PC-3 (cell line): Measurements from ENCODE around the gene FAXDC2. TPM values are rescaled to one million over a fixed set of nuclear protein-coding genes. Genes with fewer than 3 reads are reported as not detected.
"Not testable (repeated sequence)": the region's sequence is repeated elsewhere in the genome, so short reads cannot be mapped to it uniquely, and the experiment has no call there.

Experiments
- ATAC-seq: fragments of 200-7000 bp; cut with Tn5 transposase; 2 replicates; pipeline ENCODE4 v1.9.1; 2020; ENCODE audit warnings: mild to moderate bottlenecking, moderate library complexity
- BruUV-seq: library from RNA; stranded (reverse); fragments of 400-500 nt; replicated peaks from 2 replicates; lab custom pipeline; 2021; lab: Mats Ljungman, UMichigan
- CTCF ChIA-PET: fragments of 300-600 bp; sonication (Branson Sonifier 250); formaldehyde crosslinking; loops from one replicate; lab custom pipeline; 2022; ENCODE audit warnings: antibody characterized with exemption; lab: Charles Lee
- POLR2A ChIA-PET: fragments of 300-600 bp; sonication (Branson Sonifier 250); formaldehyde crosslinking; loops from one replicate; lab custom pipeline; 2022; ENCODE audit warnings: antibody characterized with exemption; ENCODE audit not compliant: unreplicated experiment; lab: Charles Lee
- DNase-seq: peaks from one replicate; pipeline ENCODE4 v3.0.0-alpha.2; 2015
- H2AFZ ChIP-seq: fragments of 300-600 bp; sonication (generic); 2 replicates; pipeline ENCODE4 v1.6.0; 2016; ENCODE audit warnings: antibody characterized with exemption, low read length
- H3F3A ChIP-seq: fragments of 300-600 bp; sonication (generic); one replicate; pipeline ENCODE4 v1.6.0; 2017; ENCODE audit warnings: antibody characterized with exemption, low read length, control low read depth, mild to moderate bottlenecking; ENCODE audit not compliant: unreplicated experiment
- H3K27ac ChIP-seq: fragments of 300-600 bp; sonication (generic); 2 replicates; pipeline ENCODE4 v1.5.1; 2016; ENCODE audit warnings: mild to moderate bottlenecking, low read length
- H3K27me3 ChIP-seq: fragments of 300-600 bp; sonication (generic); 2 replicates; pipeline ENCODE4 v1.6.1; 2016; ENCODE audit warnings: low read length, mixed read lengths
- H3K36me3 ChIP-seq: fragments of 300-600 bp; sonication (generic); 2 replicates; pipeline ENCODE4 v1.6.1; 2016; ENCODE audit warnings: low read depth, mixed run types, low read length, mixed read lengths
- H3K4me1 ChIP-seq: fragments of 300-600 bp; sonication (generic); 2 replicates; pipeline ENCODE4 v1.5.1; 2016; ENCODE audit warnings: low read length; ENCODE audit not compliant: insufficient read depth
- H3K4me2 ChIP-seq: fragments of 300-600 bp; sonication (generic); 2 replicates; pipeline ENCODE4 v1.6.0; 2016; ENCODE audit warnings: low read length
- H3K4me3 ChIP-seq: fragments of 300-600 bp; sonication (generic); 2 replicates; pipeline ENCODE4 v1.5.1; 2016; ENCODE audit warnings: mild to moderate bottlenecking, low read length, mixed read lengths
- H3K79me2 ChIP-seq: fragments of 300-600 bp; sonication (generic); 2 replicates; pipeline ENCODE4 v1.6.1; 2017; ENCODE audit warnings: low read length, mixed read lengths
- H3K9ac ChIP-seq: fragments of 300-600 bp; sonication (generic); 2 replicates; pipeline ENCODE4 v1.6.0; 2016; ENCODE audit warnings: mild to moderate bottlenecking, low read length
- H3K9me2 ChIP-seq: fragments of 300-600 bp; sonication (generic); replicated peaks from 2 replicates; pipeline ENCODE4 v1.6.1; 2016; ENCODE audit warnings: mixed run types, low read length, mixed read lengths
- H3K9me3 ChIP-seq: fragments of 300-600 bp; sonication (generic); 2 replicates; pipeline ENCODE4 v1.6.1; 2016; ENCODE audit warnings: low read length, mixed read lengths
- H4K20me1 ChIP-seq: fragments of 300-600 bp; sonication (generic); 2 replicates; pipeline ENCODE4 v1.6.1; 2016; ENCODE audit warnings: low read length, mixed read lengths
- EZH2 ChIP-seq: fragments of 300-600 bp; sonication (generic); IDR thresholded peaks from one replicate; pipeline ENCODE4 v1.6.1; 2017; ENCODE audit warnings: antibody characterized with exemption, mild to moderate bottlenecking, low read length; ENCODE audit not compliant: unreplicated experiment
- EZH2phosphoT487 ChIP-seq: fragments of 300-600 bp; sonication (generic); IDR thresholded peaks from 2 replicates; pipeline ENCODE4 v1.6.1; 2018; ENCODE audit warnings: mild to moderate bottlenecking, antibody characterized with exemption, low read length, borderline replicate concordance
- intact Hi-C: fragments of 100-400 bp; cut with micrococcal nuclease; formaldehyde crosslinking; loops from 2 replicates; pipeline ENCODE4 v1.9.0; 2023
- total RNA-seq: library from RNA; depleted of rRNA; stranded (reverse); fragments of >200 nt; gene quantifications from 2 replicates; pipeline ENCODE4 v1.2.3, GENCODE V29; 2014
- TF ChIP-seq, protein P1 (sequence below): fragments of 300-600 bp; sonication (generic); conservative IDR thresholded peaks from 2 replicates; pipeline ENCODE4 v1.5.1; 2017; ENCODE audit warnings: antibody characterized with exemption, low read depth, mild to moderate bottlenecking, low read length

FAXDC2 gene
- total RNA-seq, 1 experiment from 2014 or later, result not detected

DNA sequence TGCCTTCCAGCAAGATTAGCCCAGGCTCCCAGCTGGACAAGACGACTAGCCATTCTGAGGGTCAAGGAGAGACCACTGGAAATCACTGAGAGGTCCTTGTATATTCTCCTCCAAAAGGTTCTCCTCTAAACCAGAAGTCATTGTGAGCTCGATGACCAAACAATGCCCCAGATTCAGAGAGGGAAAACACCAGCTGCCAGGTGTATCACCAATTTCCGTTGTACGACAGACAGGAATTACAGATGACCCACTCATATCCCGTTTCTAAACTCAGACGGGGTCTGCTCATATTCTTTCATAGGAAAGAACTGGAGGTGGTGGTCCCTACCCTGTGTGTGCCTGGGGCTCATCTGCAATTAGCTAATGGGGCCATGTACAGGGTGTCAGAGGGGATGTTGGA lies 14.2 kb downstream of the FAXDC2 start:
- Histone ChIP-seq H3K9me2 (no peaks in the 10 kb centered on the region), H3K9me3 (no peaks in the 10 kb centered on the region), H3K9ac (no peak overlapping the region), H2AFZ (no peak overlapping the region), H3K4me1 (peaks cover under 1% of the 10 kb centered on the region), H4K20me1 (no peaks in the 10 kb centered on the region), H3K27ac (no peak overlapping the region), H3K4me2 (no peak overlapping the region), H3K4me3 (no peak overlapping the region), H3K36me3 (no peaks in the 10 kb centered on the region; the same call in 1 of the 2 replicates), H3K79me2 (no peaks in the 10 kb centered on the region), H3K27me3 (no peaks in the 10 kb centered on the region), H3F3A (no peaks in the 10 kb centered on the region)
- intact Hi-C loops, result no loop called here
- ChIA-PET CTCF (no interaction called here), POLR2A (no interaction called here)
- TF ChIP-seq EZH2phosphoT487, result no peak
- TF ChIP-seq EZH2, result no peak
- TF ChIP-seq, protein P1, sequence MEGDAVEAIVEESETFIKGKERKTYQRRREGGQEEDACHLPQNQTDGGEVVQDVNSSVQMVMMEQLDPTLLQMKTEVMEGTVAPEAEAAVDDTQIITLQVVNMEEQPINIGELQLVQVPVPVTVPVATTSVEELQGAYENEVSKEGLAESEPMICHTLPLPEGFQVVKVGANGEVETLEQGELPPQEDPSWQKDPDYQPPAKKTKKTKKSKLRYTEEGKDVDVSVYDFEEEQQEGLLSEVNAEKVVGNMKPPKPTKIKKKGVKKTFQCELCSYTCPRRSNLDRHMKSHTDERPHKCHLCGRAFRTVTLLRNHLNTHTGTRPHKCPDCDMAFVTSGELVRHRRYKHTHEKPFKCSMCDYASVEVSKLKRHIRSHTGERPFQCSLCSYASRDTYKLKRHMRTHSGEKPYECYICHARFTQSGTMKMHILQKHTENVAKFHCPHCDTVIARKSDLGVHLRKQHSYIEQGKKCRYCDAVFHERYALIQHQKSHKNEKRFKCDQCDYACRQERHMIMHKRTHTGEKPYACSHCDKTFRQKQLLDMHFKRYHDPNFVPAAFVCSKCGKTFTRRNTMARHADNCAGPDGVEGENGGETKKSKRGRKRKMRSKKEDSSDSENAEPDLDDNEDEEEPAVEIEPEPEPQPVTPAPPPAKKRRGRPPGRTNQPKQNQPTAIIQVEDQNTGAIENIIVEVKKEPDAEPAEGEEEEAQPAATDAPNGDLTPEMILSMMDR, result no peak
- DNase-seq (no peak), ATAC-seq (no peak)
- no TSS peak for BruUV-seq

DNA sequence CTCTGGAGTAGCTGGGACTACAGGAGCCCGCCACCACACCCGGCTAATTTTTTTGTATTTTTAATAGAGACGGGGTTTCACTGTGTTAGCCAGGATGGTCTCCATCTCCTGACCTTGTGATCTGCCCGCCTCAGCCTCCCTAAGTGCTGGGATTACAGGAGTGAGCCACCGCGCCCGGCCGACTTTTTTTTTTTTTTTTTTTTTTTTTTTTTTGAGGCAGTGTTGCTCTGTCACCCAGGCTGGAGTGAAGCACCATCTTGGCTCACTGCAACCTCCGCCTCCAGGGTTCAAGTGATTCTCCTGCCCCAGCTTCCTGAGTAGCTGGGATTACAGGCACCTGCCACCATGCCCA lies 14.7 kb downstream of the FAXDC2 start:
- H3K4me3 ChIP-seq, H3K9ac ChIP-seq, H3F3A ChIP-seq, POLR2A ChIA-PET, H3K79me2 ChIP-seq, H3K36me3 ChIP-seq, H3K27me3 ChIP-seq, H2AFZ ChIP-seq, H3K27ac ChIP-seq, H4K20me1 ChIP-seq, H3K9me3 ChIP-seq, DNase-seq, H3K9me2 ChIP-seq, CTCF ChIA-PET, ATAC-seq, intact Hi-C loops, BruUV-seq, H3K4me1 ChIP-seq, H3K4me2 ChIP-seq: not testable (repeated sequence)

DNA sequence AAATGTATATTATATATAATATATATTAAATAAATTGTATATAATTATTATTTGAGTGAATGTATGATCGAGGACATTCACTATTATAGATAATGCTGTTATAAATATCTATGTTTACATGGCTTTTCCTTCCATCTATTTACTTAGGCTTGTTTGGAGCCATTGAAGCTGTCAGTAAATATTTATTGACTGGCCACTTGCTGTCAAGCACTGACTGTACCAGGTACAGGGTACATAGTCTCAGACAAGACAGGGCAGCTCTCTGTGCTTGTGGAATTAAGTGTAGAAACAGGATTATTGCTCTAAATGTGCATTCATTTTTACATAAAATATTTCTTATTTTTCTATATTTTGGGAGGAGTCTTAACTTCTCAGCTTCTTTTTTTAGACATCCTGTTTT lies 16.4 kb downstream of the FAXDC2 start:
- DNase-seq (no peak), ATAC-seq (no peak)
- Histone ChIP-seq H3K9ac (no peak overlapping the region), H3K27me3 (no peaks in the 10 kb centered on the region), H3K27ac (no peak overlapping the region), H3K79me2 (no peaks in the 10 kb centered on the region), H3K9me3 (no peaks in the 10 kb centered on the region), H3K4me1 (peaks cover 20% of the 10 kb centered on the region), H3F3A (no peaks in the 10 kb centered on the region), H3K36me3 (no peaks in the 10 kb centered on the region; the same call in 1 of the 2 replicates), H3K4me3 (no peak overlapping the region), H3K9me2 (no peaks in the 10 kb centered on the region), H4K20me1 (no peaks in the 10 kb centered on the region), H3K4me2 (no peak overlapping the region), H2AFZ (no peak overlapping the region)
- BruUV-seq, result no TSS peak
- TF ChIP-seq, protein P1, result no peak
- TF ChIP-seq EZH2 (no peak), EZH2phosphoT487 (no peak)
- intact Hi-C loops, result no loop called here
- POLR2A ChIA-PET, result no interaction called here
- CTCF ChIA-PET, result no interaction called here

- intact Hi-C loops, H3K9ac ChIP-seq, H4K20me1 ChIP-seq, H3K36me3 ChIP-seq, DNase-seq, POLR2A ChIA-PET, H3K4me3 ChIP-seq, H3K9me2 ChIP-seq, H2AFZ ChIP-seq, H3F3A ChIP-seq, CTCF ChIA-PET, H3K79me2 ChIP-seq, H3K27ac ChIP-seq, H3K4me2 ChIP-seq, ATAC-seq, H3K9me3 ChIP-seq, BruUV-seq, H3K27me3 ChIP-seq: not testable (repeated sequence)
- peaks cover 29% of the 10 kb centered on the region for H3K4me1 ChIP-seq
Measured at GRCh38 chr5:154832804-154833203, 17.6 kb downstream of the FAXDC2 start.
